ENCODE data around the gene KIF13A. TPM values are rescaled to one million over a fixed set of nuclear protein-coding genes. Genes with fewer than 3 reads are reported as not detected.
"Not testable (repeated sequence)": the region's sequence is repeated elsewhere in the genome, so short reads cannot be mapped to it uniquely, and the experiment has no call there.

The KIF13A gene
- total RNA-seq, 4 donors from 2014 or later = 63.8 to 86.3 (median 78.2) TPM

DNA sequence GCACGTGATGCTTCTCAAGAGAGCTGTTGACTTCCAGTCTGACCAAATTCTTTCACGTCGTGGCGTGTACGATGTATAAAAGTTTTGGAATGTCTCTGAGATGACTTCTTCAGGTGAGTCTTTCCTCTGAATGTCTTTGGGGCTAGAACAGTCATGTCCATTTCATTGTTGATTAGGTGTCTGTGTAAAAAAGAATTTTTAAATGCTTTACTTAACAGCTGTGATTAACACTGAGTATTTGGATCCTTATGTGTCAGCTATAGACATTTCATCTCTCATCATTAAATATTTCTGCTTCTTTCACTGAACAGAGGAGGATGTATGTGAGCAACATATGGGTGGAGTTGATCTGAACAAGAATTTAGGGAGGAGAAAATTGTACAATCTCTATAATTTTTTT, 29.3 kb upstream of the KIF13A start:
- H3K9me3 ChIP-seq = no peaks in the 10 kb centered on the region
- peaks cover 0 to 11% (median 0%) of the 10 kb centered on the region in 4 donors for H3K4me1 ChIP-seq
- no peak overlapping the region for H3K27ac ChIP-seq (replicated peaks in 1 of 4)
- WGBS = 74% methylated on average over 5 of the region's 5 CpGs
- DNase-seq (ENCODE audit: extremely low spot score) = no peak
- no peak overlapping the region for H3K4me3 ChIP-seq
- H3K27me3 ChIP-seq = no peaks in the 10 kb centered on the region
- intact Hi-C loops (cut with DNase I) = no loop called here
- TF ChIP-seq POLR2A (IDR thresholded peaks at IDR 0.05; ENCODE audit: low read depth) = no peak
- TF ChIP-seq, protein P1, sequence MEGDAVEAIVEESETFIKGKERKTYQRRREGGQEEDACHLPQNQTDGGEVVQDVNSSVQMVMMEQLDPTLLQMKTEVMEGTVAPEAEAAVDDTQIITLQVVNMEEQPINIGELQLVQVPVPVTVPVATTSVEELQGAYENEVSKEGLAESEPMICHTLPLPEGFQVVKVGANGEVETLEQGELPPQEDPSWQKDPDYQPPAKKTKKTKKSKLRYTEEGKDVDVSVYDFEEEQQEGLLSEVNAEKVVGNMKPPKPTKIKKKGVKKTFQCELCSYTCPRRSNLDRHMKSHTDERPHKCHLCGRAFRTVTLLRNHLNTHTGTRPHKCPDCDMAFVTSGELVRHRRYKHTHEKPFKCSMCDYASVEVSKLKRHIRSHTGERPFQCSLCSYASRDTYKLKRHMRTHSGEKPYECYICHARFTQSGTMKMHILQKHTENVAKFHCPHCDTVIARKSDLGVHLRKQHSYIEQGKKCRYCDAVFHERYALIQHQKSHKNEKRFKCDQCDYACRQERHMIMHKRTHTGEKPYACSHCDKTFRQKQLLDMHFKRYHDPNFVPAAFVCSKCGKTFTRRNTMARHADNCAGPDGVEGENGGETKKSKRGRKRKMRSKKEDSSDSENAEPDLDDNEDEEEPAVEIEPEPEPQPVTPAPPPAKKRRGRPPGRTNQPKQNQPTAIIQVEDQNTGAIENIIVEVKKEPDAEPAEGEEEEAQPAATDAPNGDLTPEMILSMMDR (IDR thresholded peaks at IDR 0.05) = no peak
- no peak for TF ChIP-seq EP300 (IDR thresholded peaks at IDR 0.05)
- TF ChIP-seq POLR2AphosphoS5 (IDR thresholded peaks at IDR 0.05) = no peak
- no peaks in the 10 kb centered on the region for H3K36me3 ChIP-seq

DNA sequence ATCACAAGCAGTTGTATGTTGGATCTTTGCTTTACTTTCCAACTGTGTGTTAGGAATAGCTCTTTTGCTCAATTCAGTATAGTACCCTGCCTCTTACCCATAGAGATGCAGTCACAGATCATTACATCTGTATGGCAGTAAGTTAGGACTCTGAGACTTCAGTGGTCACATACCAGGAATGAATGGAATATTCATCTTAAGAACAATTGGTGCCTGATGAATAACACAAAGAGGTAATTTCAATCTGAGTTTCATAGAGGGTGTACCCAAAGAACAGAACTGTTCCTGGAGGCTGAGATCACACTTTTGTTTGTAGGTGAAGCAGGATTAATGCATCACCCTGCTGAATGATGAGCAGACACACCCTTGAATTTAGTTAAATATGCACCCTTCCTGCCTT, 28.7 kb upstream of the KIF13A start:
- DNase-seq (ENCODE audit: extremely low spot score) = no peak
- Histone ChIP-seq H3K36me3 (no peaks in the 10 kb centered on the region), H3K27me3 (no peaks in the 10 kb centered on the region), H3K9me3 (no peaks in the 10 kb centered on the region), H3K4me1 (peaks cover 0 to 11% (median 0%) of the 10 kb centered on the region in 4 donors), H3K4me3 (no peak overlapping the region), H3K27ac (replicated peaks in 1 of 4) (no peak overlapping the region)
- intact Hi-C loops (cut with DNase I) = no loop called here
- TF ChIP-seq EP300 (IDR thresholded peaks at IDR 0.05) (no peak), POLR2AphosphoS5 (IDR thresholded peaks at IDR 0.05) (no peak), POLR2A (IDR thresholded peaks at IDR 0.05; ENCODE audit: low read depth) (no peak)
- TF ChIP-seq, protein P1 (IDR thresholded peaks at IDR 0.05) = no peak

- 95% methylated on average over 9 of the region's 30 CpGs for WGBS
- no peak for TF ChIP-seq POLR2AphosphoS5 (IDR thresholded peaks at IDR 0.05)
- TF ChIP-seq, protein P1 (IDR thresholded peaks at IDR 0.05) = no peak
- no peak for TF ChIP-seq POLR2A (IDR thresholded peaks at IDR 0.05; ENCODE audit: low read depth)
- TF ChIP-seq EP300 (IDR thresholded peaks at IDR 0.05) = no peak
- Histone ChIP-seq H3K27ac (replicated peaks in 1 of 4) (no peak overlapping the region), H3K9me3 (no peaks in the 10 kb centered on the region), H3K4me3 (no peak overlapping the region), H3K36me3 (no peaks in the 10 kb centered on the region), H3K27me3 (no peaks in the 10 kb centered on the region), H3K4me1 (no peaks in the 10 kb centered on the region)
- intact Hi-C loops (cut with DNase I) = no loop called here
- no peak for DNase-seq (ENCODE audit: extremely low spot score)
Measured at GRCh38 chr6:18011287-18011686, 23.9 kb upstream of the KIF13A start.

- H3K9me3 ChIP-seq; H3K27me3 ChIP-seq; H3K36me3 ChIP-seq; H3K4me1 ChIP-seq; H3K27ac ChIP-seq (replicated peaks in 1 of 4); DNase-seq (ENCODE audit: extremely low spot score); intact Hi-C loops (cut with DNase I); H3K4me3 ChIP-seq: not testable (repeated sequence)
- WGBS = 97% methylated on average over 4 of the region's 4 CpGs
Measured at GRCh38 chr6:18010540-18010939, 23.1 kb upstream of the KIF13A start.

GRCh38 chr6:18004256-18004985, 17.0 kb upstream of the KIF13A start:
- Histone ChIP-seq H3K4me3 (no peak overlapping the region), H3K9me3 (no peaks in the 10 kb centered on the region), H3K36me3 (no peaks in the 10 kb centered on the region), H3K4me1 (peaks cover 0 to 9% (median 3%) of the 10 kb centered on the region in 4 donors), H3K27ac (replicated peaks in 1 of 4) (no peak overlapping the region), H3K27me3 (no peaks in the 10 kb centered on the region)
- no peak for DNase-seq (ENCODE audit: extremely low spot score)
- intact Hi-C loops (cut with DNase I) = no loop called here
- WGBS = 93% methylated on average over 10 of the region's 10 CpGs
- TF ChIP-seq, protein P1 (IDR thresholded peaks at IDR 0.05) = no peak
- TF ChIP-seq POLR2AphosphoS5 (IDR thresholded peaks at IDR 0.05) = no peak
- no peak for TF ChIP-seq POLR2A (IDR thresholded peaks at IDR 0.05; ENCODE audit: low read depth)
- TF ChIP-seq EP300 (IDR thresholded peaks at IDR 0.05) = no peak
